GM18870 (cell line): ENCODE results near the gene SCN4A.
"Not testable (repeated sequence)": the region's sequence is repeated elsewhere in the genome, so short reads cannot be mapped to it uniquely, and the experiment has no call there.

Source experiments
- ATAC-seq: cut with Tn5 transposase; IDR thresholded peaks from one replicate; pipeline ENCODE4 v1.9.1; 2021; ENCODE audit warnings: moderate library complexity; ENCODE audit not compliant: unreplicated experiment

Gene SCN4A

DNA sequence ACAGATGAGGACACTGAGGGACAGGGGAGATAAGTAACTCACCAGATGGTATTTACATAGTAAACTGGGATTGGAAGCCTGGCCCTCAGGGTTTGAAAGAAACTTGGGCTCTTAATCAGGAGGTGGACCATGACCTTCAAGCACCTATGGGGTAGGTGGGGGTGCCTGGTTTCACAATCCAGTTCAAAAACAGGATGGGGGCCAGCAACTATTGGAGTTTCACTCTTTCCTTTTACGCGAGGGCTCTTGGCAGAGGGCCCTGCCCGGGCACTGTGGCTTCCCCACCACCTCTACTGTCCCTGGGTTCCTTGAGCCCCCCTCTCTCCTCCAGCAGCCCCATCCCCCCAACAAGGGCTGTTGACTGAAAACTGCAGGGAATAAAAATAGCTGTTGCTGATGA is 14.1 kb upstream of the SCN4A start:
- no peak for ATAC-seq

DNA sequence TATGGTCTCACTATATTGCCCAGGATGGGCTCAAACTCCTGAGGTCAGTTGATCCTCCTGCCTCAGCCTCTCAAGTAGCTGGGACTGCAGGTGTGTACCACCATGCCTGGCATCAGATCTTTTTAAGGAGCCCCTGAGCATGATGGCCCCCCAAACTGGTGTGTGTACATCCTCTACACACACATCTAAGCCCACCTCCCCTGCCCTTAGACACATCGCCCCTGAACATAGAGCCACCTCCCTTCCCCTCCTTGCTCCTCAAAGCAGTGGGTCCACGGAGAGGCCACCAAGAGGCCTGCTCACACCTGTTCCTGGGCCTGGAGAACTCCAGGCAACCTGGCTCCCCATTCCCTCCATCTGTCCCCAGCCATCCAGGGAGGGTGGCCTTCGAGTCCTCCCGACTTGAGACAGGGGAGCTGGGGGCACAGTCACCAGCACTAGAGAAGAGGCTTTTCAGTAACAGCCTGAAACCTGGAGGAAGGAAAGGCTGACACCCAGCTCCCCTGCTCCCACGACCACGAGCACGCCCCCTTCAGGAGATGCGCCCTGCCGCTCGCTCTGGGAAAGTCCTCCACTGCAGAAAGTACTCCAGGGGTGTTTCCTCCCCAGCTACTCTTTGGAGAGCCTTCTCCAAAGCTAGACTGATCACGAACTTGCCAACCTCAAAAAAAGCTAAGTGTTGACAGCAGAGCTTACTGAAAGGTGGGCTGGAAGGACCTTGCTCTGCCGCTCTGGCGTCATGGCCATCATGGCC is 12.8 kb upstream of the SCN4A start:
- ATAC-seq = no peak

DNA sequence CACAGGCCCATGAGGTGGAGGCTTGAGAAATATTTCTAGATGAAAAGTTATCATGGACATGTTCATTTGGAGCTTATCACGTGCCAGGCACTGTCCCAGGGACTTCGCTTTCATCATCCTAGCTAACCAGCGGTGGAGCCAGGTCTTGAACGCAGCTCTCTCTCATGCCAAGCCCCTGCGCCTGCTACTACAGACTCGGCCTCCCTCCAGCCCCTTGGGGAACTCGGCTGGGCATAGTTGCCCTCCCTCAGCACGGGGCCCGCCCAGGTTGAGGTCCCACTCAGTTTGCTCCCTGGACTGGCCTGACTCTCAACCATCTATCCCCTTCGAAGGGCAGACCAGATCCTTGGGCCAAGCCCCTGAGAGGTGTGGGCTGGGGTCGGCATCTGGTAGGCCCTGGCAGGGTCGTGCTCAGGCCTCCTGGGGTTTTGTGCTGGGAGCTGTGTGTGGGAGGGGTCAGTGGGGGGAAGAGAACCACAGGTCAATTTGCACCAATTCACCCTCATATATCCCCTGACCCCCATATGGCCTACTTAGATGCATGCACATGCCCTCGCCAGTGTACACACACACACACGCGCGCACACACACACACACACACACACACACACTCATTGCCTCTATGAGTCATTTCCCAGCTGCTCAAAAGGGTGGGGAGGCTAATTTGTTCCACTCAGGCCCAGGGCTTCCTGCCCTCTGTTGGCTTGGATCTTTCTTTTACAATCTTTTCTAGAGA is 12.1 kb upstream of the SCN4A start:
- ATAC-seq = no peak

DNA sequence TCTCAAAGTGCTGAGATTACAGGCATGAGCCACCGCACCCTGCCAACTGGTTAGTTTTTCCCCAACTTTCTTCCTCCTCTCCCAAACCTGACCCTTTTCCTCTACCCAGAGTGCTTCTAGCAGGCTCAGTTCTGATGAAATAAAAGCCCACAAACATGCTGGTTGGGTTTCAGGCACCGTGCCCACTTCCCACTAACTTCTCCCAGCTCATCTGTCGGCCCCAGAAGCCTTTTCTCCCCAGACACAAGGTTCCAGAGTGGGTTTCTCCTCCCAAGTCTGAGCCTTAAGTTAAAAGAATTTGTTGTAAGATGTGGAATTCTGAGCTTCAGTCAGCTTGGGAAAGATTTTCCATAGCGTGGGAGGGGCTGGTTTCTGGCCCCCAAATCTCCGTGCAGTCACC is 11.5 kb upstream of the SCN4A start:
- ATAC-seq = no peak

DNA sequence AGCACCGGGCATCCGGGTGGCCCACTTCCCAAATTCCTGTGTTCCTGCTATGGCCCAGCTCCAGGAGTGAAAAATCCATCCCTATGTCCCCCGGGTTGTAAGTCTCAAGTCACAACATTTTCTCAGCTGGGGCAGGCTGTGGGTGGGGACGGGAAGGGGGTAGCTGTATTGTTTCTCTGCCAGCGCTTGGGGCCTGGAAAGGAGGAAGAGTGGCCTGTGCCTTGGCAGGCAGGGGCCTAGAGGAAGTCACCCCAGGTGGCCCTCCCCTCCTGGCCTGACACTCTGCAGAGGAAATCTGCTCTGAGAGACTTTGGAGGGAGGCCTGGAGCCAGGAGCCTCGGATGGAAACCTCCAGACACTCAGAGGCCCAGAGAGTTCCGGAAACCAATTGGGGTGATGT is 10.6 kb upstream of the SCN4A start:
- no peak for ATAC-seq

DNA sequence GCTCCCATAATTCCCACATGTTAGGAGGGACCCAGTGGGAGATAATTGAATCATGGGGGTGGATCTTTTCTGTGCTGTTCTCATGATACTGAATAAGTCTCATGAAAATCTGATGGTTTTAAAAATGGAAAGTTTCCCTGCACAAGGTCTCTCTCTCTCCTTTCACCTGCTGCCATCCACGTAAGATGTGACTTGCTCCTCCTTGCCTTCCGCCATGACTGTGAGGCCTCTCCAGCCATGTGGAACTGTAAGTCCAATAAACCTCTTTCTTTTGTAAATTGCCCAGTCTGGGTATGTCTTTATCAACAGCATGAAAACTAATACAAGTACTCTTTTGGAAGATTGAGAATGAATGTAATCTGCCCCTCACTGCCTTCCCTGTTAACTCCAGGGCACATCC is 9.9 kb upstream of the SCN4A start:
- ATAC-seq = not testable (repeated sequence)

DNA sequence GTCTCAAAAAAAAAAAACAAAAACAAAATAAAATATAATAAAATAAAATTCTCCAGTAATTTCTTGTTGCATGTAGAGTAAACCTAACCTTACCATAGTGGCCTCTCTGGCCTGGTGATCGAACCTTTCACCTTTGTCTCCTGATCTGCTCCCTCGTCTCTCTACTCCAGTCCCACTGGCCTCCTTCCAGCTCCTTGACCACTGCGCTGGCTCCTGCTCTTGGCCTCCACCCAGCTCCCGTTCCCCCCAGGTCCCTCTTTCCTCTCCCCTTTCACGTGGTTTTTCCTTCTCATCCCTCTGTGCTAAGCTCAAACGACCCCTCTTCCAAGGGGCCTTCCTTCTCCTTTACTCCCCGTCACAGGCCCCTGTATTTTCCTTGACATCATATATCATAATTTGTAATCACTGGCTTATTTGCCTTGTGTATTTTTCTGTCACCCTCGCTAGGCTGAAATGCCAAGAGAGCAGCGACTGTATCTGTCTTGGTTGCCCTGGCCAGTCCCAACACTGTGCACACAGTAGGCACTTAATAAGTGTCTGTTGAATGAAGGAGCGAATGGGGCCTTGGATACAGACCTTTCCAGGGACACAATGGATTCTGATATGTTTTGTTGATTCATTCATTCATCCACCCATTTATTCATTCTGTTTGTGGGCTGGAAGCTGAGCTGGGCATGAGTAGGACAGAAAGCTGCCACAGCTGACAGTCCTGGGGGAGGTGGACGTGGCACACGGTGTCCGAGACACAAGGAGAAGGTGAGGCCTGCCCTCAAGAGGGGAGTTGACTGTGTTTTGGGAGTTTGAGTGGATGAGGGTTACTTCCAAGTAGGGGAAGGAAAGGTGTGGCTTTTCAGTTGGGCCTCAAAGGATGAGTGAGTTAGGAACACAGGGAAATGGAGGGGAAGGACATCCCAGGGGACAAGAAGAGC is 5.8 kb upstream of the SCN4A start:
- no peak for ATAC-seq

DNA sequence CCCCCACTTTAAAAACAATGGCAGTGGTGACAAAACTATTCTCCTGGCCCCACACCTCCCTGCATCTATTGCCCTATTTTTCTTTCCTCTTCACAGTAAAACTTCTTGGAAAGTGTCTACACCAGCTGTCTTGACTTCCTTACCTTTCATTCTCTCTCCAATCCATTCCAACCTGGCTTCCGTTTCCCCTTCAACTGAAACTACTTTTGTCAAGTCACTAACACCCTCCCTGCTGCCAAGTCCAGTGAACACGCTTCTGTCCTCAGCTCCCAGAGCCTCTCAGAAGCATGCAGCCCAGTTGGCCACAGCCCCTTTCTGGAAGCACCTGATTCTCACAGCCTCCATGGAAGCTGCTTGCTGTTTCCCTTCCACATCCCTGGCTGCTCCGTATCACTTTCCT is 4.0 kb upstream of the SCN4A start:
- ATAC-seq = no peak

DNA sequence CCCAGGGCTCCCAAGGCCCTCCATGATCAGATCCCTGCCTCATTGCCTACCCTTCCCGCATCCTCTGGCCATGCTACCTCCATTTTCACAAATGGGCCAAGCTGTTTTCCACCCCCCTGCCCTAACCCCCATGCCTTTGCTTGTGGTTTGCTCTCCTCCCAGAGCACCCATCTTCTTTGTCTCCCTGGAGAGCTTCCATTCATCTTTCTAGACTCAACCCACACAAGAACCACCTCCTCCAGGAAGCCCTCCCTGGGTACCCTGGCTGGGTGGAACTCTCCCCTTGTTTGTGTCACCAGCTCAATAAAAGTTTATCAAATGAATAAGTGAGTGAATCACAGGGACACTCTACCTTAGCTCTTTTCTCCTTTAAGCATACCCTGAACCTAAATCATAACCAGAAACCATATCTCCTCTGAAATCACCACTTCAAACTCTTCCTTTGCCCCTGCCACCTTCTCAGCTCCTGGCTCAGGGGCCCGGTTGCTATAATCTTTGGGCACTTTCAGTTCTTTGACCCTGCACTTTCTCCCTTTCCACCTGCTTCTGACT is 2.9 kb upstream of the SCN4A start:
- ATAC-seq = no peak

DNA sequence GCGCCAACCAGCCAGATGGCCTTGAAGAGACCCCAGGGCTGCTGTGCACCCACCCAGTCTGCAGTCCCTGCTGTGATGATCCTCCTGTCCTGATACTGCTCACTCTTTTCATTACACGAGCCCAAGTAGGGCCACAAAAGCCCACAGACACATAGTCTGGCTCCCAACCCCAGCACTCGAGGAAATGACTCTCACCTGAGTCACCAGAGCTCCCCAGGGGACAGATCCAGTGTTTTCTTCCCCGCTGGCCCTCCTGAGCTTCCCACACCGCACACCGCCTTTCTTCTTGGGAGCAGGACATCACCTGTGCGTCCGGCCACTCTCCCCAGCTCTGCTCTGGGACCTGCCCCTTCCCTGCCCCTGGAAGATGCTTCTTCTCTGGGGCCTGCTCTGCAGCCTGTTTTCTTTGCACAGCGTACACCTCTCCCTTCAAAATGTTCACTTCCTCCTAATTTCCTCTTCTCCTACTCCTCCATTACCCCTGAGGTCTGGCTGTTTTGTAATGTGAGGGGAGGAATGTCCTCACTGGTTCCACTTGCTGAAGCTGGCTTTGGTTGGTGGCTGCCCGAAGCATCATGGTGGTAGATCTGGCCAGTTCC is 2.0 kb upstream of the SCN4A start:
- ATAC-seq = no peak

DNA sequence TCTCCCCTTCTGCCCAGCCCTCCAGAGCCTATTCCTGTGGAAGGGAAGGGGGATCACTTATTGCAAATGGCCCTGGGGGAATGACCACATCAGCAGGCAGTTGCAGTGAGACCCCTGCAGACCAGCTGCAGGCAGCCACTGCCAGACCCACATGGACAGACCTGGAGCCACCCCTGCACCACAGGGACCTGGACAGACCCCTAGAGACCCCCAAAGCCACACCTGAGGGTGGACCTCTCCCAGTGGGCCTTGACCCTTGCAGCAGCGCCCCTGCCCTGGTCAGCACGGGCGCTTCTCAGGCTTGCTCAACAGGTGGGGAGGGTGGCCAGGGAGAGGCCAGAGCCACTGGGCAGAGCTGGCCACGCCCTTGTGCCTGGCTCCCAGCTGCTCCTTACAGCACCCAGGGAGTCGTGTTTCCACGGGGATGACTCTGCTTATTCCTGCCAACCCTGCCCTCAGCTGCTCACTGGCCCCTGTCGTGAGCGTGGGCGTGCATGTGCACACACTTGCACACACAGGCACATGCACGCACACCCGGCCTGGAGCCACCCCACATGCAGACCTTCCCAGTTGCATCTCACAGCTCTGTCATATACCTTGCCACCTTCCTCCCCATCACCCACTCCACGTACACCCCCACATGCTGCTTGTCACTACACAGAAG is 1.3 kb upstream of the SCN4A start:
- no peak for ATAC-seq

DNA sequence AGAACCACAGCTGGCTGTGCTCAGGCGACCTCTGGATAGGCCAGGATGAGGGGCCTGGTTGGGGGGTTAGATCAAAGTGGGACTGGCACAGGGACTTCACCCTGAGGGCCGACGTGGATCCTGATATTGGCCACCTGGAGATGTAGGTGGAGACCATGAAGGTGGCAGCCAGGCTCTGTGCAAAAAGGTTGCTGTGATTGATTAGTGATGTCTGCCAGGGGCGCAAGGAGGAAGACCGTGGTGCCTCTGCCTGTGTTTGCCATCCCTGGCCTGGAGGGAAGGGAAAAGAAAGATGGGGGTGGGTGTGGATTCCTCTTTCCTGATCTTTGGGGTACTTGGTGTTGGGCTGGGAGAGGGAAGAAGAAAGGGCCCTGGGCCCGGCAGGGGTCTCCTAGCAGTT is 529 bp upstream of the SCN4A start:
- no peak for ATAC-seq

DNA sequence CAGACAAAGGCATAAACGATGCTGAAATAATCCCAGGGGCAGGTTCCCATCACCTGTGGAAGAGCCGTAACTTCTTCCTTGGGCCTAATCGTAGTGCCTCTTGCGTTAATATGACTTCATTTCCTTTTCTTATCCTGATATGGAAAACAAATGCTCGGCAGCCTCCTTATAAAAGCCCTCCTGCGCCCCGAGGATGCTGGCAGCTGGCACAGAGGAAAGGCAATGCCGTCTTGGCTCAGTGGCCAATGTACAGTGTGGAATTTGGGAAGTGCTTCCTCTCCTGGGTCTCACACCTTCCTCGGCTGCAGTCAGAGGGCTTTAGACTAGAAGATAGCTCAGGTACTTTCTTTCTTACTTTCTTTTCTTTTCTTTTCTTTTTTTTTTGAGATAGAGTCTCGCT is 3.4 kb downstream of the SCN4A start:
- no peak for ATAC-seq

DNA sequence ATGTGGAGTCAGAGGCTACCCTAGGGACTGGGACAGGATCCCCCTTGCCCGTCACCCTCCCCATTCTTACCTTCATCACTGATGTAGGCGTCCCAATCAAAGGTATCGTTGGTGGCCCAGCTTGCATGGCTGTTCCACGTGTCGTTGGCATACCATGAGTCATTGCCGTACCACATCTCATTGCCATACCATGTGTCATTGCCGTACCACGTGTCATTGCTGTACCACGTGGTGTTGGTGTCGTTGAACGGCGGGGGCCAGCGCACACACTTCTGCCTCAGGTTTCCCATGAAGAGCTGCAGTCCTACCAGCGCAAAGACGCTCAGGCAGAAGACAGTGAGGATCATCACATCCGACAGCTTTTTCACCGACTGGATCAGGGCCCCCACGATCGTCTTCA is 4.8 kb downstream of the SCN4A start:
- ATAC-seq = no peak

DNA sequence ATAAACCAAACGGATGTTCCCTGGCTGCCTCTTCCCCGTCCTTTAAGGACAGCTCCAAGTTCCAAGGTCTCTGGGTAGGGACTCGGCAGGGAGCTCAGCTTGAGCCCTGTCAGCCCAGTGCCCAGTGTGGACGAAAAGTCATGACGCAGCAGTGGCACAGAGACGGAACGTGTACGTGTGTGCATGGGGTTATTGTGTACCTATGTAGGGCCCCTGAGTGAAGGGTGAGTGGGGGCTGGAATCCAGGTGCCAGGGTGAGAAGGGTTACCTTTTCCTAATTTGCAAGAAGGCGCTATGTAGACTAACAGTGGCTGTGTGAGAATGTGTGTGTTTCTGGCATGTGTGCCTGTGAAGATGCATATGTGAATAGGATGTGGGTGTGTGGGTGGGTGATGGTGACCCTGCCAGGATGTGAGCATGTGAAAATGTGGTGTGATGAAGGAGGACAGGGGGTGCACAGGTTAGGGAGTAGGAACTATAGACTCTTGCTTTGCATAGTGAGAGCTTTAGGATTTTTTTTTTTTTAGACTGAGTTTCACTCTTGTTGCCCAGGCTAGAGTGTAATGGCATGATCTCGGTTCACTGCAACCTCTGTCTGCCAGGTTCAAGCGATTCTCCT is 6.0 kb downstream of the SCN4A start:
- ATAC-seq = no peak

DNA sequence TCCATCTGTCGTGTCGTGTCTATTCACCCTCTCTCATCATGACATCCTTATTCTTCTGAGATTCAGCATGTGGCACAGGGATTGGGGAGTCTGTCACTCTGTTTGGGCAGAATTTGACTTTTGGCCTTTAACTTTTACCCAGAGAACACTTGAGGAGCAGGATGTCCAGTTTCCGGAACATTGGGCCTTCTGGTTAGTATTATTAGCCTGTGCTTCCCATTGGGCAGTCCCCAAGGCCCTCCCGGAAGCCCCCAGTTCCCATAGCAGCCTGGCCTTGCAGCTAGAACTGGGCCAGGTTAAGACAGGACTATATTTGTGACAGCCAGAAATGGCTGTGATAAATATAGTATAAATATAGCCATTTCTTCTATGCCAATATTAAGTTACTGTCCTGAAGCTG is 9.6 kb downstream of the SCN4A start:
- no peak for ATAC-seq

DNA sequence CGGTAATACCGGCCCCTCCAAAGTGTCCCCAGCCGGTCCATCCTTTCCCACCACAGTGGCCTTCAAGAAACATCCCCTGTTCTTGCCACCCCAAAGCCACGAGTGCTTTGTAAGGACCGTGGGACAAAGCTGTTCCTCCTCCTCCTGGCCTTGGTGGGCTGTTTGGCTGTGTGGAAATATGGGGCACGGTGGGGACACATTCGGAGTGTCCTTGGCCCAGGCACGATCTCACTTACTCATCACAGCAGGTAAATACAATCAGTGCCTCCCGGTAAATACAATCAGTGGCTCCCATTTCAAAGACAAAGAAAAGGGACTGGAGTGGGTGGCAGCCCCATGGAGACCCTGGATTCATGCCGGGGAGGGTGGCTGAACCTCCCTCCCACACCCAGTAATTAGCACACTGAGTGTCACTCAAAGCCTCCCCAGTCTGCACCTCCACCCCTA is 10.4 kb downstream of the SCN4A start:
- no peak for ATAC-seq

DNA sequence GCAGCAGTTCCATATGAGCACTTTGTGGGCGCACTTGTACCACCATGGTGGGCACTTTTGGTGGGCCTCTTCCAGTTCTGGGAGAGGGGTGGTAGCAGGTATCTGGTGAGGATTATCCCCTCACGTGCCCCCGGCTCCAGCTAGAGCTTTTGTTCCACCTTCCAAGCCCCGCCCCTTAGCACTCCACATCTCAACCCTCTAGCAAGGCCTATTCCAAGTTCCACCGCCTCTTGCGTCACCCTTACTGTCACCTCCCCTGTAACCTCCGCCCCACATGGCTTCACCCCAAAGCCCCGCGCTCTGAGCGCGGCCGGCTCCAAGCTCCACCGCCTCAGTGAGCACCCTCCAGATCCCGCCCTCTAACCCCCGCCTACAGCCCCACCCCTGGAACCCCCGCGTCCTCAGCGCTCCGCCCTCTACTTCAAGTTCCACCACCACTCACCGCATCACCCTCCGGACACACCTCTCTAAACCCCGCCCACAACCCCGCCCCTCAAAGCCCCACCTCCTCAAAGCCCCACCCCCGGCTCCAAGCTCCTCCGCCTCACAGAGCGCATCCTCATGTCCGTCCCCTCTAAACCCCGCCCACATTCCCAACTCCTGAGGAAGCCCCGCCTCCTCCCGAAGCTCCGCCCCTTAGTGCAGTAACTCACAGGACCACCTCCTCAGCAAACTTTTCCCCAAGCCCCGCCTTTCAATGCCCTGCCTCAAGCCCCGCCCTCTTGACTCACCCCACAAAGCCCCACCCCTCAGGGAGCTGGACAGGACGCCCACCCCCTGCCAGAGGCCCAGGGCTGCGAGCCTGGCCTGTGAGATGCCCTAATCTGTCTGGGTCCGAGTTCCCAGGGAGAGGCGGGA is 11.1 kb downstream of the SCN4A start:
- no peak for ATAC-seq

DNA sequence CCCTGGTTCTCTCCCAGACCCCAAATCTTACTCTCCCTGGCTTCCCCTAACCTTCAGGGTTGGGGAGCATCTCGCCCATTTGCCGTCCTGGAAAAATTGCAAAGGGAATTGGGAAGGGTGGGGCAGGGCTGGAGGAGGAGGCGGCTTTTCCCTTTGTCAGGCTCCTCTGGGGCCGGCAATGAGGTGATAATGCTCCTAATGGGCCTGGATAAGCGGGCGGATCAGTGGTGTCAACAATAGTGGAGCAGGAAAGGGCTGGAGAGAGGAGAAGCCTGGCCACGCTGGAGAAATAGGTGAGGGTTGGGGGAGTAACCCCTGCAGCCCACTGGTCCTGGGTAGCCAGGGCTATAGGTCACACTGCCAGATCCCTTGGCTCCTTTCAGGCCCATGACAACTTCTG is 12.3 kb downstream of the SCN4A start:
- no peak for ATAC-seq
